WTC11 (cell line): ENCODE measurements around the gene TSPAN9.

Experiments
- CREB1 ChIP-seq: sonication (generic); formaldehyde crosslinking; IDR thresholded peaks from 2 replicates; pipeline ENCODE4 v1.8.0; 2023; ENCODE audit warnings: mild to moderate bottlenecking, missing genetic modification reagents
- NR2C2 ChIP-seq: sonication (generic); formaldehyde crosslinking; IDR thresholded peaks from 2 replicates; pipeline ENCODE4 v1.8.0; 2022; ENCODE audit warnings: mild to moderate bottlenecking, missing genetic modification reagents
- ZNF121 ChIP-seq: sonication (generic); formaldehyde crosslinking; IDR thresholded peaks from 2 replicates; pipeline ENCODE4 v1.8.0; 2023; ENCODE audit warnings: missing genetic modification reagents
- TF ChIP-seq, protein P1 (sequence below): sonication (generic); formaldehyde crosslinking; IDR thresholded peaks from 2 replicates; pipeline ENCODE4 v1.8.1; 2022; ENCODE audit warnings: low read depth, missing genetic modification reagents, borderline replicate concordance
- TF ChIP-seq, protein P2 (sequence below): sonication (generic); formaldehyde crosslinking; conservative IDR thresholded peaks from 2 replicates; pipeline ENCODE4 v1.8.1; 2022; ENCODE audit warnings: mild to moderate bottlenecking, missing genetic modification reagents
- TF ChIP-seq, protein P3 (sequence below): fragments of 200-600 bp; IDR thresholded peaks from 2 replicates; pipeline ENCODE4 v1.8.0; 2022; ENCODE audit warnings: antibody characterized with exemption
- TF ChIP-seq, protein P4 (sequence below): fragments of 250-450 bp; sonication (Bioruptor Pico); IDR thresholded peaks from 2 replicates; pipeline ENCODE4 v2.1.2; 2022; ENCODE audit warnings: mild to moderate bottlenecking, moderate library complexity

DNA sequence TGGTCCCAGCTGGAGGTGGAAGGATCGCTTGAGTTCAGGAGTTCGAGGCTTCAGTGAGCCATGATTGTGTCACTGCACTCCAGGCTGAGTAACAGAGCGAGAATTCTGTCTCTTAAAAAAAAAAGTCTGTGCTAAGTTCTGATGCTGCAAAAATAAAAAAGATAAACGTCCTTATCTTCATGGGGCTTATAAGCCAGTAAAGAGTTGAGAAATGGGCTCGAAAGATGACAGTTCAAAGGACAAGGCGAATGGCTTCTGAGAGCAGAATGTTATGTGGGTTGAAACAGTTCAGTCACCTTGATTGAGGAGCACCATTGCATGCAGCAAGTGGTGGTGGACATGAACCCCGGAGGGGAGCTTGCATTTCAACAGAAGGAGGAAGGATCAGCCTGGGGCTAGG lies 4.7 kb downstream of the TSPAN9 start:
- TF ChIP-seq NR2C2 (CRISPR knock-in tag) = no peak
- TF ChIP-seq, protein P1, sequence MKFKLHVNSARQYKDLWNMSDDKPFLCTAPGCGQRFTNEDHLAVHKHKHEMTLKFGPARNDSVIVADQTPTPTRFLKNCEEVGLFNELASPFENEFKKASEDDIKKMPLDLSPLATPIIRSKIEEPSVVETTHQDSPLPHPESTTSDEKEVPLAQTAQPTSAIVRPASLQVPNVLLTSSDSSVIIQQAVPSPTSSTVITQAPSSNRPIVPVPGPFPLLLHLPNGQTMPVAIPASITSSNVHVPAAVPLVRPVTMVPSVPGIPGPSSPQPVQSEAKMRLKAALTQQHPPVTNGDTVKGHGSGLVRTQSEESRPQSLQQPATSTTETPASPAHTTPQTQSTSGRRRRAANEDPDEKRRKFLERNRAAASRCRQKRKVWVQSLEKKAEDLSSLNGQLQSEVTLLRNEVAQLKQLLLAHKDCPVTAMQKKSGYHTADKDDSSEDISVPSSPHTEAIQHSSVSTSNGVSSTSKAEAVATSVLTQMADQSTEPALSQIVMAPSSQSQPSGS (CRISPR knock-in tag) = no peak
- TF ChIP-seq, protein P2, sequence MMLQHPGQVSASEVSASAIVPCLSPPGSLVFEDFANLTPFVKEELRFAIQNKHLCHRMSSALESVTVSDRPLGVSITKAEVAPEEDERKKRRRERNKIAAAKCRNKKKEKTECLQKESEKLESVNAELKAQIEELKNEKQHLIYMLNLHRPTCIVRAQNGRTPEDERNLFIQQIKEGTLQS (CRISPR knock-in tag) = no peak
- TF ChIP-seq ZNF121 = no peak
- TF ChIP-seq, protein P3, sequence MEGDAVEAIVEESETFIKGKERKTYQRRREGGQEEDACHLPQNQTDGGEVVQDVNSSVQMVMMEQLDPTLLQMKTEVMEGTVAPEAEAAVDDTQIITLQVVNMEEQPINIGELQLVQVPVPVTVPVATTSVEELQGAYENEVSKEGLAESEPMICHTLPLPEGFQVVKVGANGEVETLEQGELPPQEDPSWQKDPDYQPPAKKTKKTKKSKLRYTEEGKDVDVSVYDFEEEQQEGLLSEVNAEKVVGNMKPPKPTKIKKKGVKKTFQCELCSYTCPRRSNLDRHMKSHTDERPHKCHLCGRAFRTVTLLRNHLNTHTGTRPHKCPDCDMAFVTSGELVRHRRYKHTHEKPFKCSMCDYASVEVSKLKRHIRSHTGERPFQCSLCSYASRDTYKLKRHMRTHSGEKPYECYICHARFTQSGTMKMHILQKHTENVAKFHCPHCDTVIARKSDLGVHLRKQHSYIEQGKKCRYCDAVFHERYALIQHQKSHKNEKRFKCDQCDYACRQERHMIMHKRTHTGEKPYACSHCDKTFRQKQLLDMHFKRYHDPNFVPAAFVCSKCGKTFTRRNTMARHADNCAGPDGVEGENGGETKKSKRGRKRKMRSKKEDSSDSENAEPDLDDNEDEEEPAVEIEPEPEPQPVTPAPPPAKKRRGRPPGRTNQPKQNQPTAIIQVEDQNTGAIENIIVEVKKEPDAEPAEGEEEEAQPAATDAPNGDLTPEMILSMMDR = no peak
- TF ChIP-seq, protein P4, sequence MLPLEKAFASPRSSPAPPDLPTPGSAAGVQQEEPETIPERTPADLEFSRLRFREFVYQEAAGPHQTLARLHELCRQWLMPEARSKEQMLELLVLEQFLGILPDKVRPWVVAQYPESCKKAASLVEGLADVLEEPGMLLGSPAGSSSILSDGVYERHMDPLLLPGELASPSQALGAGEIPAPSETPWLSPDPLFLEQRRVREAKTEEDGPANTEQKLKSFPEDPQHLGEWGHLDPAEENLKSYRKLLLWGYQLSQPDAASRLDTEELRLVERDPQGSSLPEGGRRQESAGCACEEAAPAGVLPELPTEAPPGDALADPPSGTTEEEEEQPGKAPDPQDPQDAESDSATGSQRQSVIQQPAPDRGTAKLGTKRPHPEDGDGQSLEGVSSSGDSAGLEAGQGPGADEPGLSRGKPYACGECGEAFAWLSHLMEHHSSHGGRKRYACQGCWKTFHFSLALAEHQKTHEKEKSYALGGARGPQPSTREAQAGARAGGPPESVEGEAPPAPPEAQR = no peak
- TF ChIP-seq CREB1 = no peak
